Kasumi-1 (cell line): ENCODE measurements around the gene SWT1.
A peak's percentile ranks its signal among the peaks of the same experiment; 100 is the strongest.
"Not testable (repeated sequence)": the region's sequence is repeated elsewhere in the genome, so short reads cannot be mapped to it uniquely, and the experiment has no call there.

Experiments used
- DNase-seq, 2 experiments: peaks; one replicate each; lab custom pipeline; 2025; lab: John Stamatoyannopoulos, UW

SWT1 gene

DNA sequence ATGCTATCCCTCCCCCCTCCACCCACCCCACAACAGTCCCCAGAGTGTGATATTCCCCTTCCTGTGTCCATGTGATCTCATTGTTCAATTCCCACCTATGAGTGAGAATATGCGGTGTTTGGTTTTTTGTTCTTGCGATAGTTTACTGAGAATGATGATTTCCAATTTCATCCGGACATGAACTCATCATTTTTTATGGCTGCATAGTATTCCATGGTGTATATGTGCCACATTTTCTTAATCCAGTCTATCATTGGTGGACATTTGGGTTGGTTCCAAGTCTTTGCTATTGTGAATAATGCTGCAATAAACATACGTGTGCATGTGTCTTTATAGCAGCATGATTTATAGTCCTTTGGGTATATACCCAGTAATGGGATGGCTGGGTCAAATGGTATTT, 95.0 kb downstream of the SWT1 start:
- not testable (repeated sequence) for DNase-seq

GRCh38 chr1:185252404-185252803, 95.4 kb downstream of the SWT1 start:
- DNase-seq: not testable (repeated sequence)

DNA sequence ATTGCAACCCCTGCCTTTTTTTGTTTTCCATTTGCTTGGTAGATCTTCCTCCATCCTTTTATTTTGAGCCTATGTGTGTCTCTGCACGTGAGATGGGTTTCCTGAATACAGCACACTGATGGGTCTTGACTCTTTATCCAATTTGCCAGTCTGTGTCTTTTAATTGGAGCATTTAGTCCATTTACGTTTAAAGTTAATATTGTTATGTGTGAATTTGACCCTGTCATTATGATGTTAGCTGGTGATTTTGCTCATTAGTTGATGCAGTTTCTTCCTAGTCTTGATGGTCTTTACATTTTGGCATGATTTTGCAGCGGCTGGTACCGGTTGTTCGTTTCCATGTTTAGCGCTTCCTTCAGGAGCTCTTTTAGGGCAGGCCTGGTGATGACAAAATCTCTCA, 98.6 kb downstream of the SWT1 start:
- DNase-seq: not testable (repeated sequence)

GRCh38 chr1:185257116-185257949, 100.4 kb downstream of the SWT1 start:
- DNase-seq: not testable (repeated sequence)

DNA sequence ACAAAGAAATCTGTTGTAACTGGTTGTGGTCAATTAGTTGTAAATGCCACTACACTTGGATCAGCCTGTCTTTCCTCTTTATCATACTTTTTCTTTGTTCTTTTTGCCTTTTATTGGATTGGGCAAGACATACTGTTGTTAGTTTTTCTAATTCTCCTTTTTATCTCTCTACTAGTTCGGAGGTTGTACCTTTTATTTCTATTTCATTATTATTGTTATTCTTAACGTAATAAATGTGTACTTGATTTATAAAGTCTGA, 100.9 kb downstream of the SWT1 start:
- no peak for DNase-seq

- no peak for DNase-seq
These were observed 101.7 kb downstream of the SWT1 start for GRCh38 chr1:185258676-185259075.

DNA sequence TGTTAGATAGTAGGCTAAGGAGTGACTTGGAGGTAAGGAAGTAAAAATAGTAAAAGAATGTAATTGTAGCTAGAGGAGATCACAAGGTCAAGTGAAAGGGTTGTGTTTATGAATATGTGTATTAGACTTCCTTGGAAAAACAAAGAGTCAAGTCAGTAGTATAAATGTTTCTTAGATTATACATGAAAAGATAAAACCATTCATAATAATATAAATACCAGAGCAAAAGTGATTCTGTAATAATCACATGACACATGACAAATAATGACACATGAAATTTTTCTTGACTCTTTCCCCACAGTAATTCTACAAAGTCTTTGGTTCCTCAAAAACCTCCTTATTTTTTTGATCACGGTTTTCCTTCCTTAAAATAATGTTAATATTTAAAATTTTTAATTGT, 103.6 kb downstream of the SWT1 start:
- no peak for DNase-seq

- DNase-seq: no peak
These were observed 105.2 kb downstream of the SWT1 start for GRCh38 chr1:185262151-185262550.

DNA sequence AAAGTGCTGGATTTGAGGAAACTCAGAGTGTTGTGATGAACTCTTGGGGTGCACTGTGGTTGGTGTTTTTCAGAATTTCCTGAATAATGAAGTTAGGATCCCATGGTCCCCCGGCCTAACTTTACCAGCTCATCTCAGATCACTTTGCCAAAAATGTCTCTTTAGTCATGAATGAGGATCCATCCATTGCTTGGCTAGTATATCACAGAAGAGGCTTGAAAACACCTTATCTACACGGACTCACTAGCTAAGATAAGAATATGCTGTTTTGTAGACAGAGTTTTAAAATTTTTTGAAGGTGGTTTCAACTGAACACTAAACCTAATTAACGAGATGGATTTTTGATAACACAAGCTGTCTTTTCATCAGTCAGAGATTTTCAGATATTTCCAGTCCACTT, 106.3 kb downstream of the SWT1 start:
- no peak for DNase-seq

DNA sequence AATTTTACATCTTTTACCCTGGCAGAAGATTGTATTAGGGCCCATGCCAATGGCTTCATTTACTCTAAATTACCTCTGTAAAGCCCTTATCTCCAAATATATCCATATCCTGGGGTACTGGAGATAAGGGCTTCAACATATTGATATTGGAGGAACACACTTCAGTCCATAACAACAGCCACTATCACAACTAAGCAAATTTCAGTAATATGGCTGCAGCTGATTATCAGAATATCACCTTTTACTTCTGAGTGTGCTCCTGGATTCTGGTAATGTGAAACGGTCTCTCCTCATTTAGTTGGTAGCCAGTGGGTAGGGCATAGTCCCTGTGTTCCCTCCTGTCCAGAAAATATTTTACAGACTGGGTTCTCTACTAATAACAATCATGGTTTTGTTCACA, 106.8 kb downstream of the SWT1 start:
- DNase-seq: no peak

DNA sequence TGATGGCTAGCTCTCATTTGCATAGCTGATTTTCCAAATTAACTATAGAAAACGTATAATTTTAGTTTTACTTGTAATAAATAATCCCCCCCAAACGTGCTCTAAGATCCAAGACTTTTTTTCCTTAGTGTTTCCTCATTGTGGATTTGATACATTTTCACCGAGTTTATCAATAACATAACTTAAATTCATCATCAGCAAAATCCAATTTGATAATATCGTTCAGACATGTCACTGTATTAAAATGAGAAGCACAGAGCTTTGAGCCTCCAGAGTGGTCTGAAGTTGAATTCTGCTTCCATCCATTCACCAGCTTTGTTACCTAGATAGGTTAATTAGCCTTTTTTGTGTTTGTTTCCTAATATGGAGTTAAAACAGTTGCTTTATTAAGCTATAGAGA, 108.3 kb downstream of the SWT1 start:
- DNase-seq: no peak

DNA sequence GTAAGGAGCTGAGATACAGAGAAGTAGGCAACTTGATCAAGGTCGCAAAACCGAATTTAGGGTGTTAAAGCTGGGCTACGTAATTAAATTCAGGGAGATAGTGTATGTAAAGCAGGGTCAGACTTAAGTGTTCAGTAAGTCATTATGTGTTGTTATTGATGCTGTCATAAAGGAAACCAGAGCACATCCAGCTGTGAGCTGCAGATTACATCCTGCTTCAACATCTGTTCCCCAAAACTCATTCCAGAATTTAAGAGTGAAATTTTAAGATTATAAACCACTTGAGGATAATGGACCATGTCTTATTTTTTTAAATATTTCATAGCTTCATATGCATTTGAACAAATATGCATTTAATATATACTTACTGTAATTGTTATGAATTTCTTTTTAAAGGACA, 110.3 kb downstream of the SWT1 start:
- no peak for DNase-seq

DNA sequence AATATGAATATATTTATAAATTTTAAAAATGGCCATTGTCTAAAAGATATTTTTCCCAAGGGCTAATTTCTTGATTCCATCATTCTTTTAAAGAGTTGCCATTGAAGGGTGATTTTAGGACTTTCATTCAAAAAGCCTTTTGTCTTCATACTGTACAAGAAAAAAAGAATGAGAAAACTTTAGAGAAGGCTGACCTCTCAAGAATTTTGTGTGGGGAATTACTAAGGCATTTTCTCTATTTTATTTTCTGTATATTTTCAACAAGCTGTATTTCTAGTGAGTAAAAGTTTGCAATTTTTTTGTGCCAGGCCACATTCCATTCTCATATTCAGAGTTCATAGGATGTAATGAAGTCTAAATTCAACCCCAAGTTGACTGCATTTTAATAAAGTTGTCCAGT, 110.7 kb downstream of the SWT1 start:
- DNase-seq: no peak

DNA sequence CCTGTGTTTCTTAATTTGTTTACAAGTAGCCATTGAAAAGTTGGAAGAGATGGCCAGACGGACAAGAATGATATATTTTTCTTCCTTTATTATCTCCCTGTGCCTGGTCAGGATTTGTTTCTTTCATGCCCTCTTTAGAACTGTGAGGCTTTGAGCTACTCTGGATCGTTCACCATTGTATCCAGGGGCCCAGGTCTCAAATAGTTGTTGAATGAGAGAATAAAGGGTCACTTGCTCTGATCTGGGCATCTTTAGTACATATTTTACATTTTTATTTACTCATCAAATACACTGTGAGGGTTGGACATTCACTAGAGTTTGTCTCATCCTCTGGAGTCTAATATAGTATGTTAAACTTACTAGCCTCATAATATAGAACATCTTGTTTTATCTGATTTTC, 111.4 kb downstream of the SWT1 start:
- no peak for DNase-seq

- no peak for DNase-seq
These were observed 115.0 kb downstream of the SWT1 start for GRCh38 chr1:185271921-185272320.

- no peak for DNase-seq
These were observed 122.6 kb downstream of the SWT1 start for GRCh38 chr1:185279571-185279970.

DNA sequence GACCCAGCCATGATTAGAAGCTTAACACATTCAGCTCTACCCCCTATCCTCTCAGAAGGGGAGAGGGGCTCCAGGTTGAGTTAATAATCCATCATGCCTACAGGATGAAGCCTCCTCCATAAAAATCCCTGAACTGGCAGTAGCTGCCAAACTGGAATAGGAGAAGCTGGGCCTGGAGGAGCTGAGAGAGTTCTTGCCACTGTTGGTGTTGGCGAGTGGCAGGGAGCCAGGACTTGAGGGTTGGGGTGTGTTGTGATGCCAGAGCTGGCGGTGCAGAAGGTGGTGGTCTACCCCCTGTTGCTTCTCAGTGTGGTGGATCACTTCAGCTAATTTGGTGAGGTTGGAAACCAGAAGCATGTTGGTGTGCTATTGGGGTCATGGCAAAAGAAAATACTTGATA, 123.6 kb downstream of the SWT1 start:
- DNase-seq: no peak

DNA sequence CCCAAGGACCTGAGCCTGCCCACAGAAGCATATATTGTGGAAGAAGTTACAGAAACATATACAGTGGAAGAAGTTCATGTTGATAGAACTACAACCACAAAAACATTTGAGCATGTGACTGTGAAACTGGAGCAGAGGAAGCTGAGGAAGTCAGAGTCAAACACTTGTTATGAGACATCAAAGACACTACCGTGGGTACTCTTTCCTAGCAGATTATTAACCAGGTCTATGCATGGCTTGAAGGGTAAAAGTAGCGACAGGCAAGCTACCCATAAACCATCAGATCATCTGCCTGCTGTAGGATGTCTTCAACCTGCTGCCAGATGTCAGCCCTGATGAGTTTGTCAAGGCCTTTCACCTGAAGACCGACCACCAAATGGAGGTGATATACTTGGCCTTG, 124.3 kb downstream of the SWT1 start:
- DNase-seq: peak in 1 of 2 experiments; percentile 10

- no peak for DNase-seq
These were observed 127.1 kb downstream of the SWT1 start for GRCh38 chr1:185284116-185284515.

- DNase-seq: no peak
These were observed 127.7 kb downstream of the SWT1 start for GRCh38 chr1:185284533-185285276.

GRCh38 chr1:185287451-185287850, 130.5 kb downstream of the SWT1 start:
- no peak for DNase-seq

GRCh38 chr1:185288435-185288834, 131.5 kb downstream of the SWT1 start:
- no peak for DNase-seq

DNA sequence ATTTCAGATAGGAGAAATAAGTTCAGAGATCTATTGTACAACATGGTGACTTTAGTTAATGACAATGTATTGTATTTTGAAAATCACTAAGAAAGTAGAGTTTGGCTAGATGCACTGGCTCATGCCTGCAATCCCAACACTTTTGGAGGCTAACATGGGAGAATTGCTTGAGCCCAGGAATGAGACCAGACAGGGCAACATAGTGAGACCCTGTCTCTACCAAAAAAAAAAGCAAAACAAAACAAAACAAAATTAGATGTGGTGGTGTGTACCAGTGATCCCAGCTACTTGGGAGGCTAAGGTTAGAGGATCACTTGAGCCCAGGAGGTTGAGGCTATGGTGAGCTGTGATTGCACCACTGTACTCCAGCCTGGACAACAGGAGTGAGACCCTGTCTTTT, 132.9 kb downstream of the SWT1 start:
- DNase-seq: no peak

GRCh38 chr1:185291159-185291558, 134.2 kb downstream of the SWT1 start:
- peak in 1 of 2 experiments; percentile 3 for DNase-seq
